A673 (cell line): ENCODE data around the gene ANO2.

ENCODE experiments used
- CTCF ChIP-seq: fragments of 300-800, 200-600 bp; sonication (generic); conservative IDR thresholded peaks from 2 replicates; pipeline ENCODE4 v1.5.1; 2017; ENCODE audit warnings: low read depth, mild to moderate bottlenecking, antibody characterized with exemption, low read length, moderate library complexity, mixed read lengths
- EZH2 ChIP-seq: fragments of 200-600 bp; sonication (generic); IDR thresholded peaks from 2 replicates; pipeline ENCODE4 v1.6.1; 2017; ENCODE audit warnings: borderline replicate concordance, low read depth, mild to moderate bottlenecking, mixed read lengths, antibody characterized with exemption, low read length; ENCODE audit not compliant: poor library complexity, severe bottlenecking

- TF ChIP-seq CTCF, result no peak
- no peak for TF ChIP-seq EZH2
Measured at GRCh38 chr12:5944053-5944452, 1.0 kb downstream of the ANO2 start.
